HEK293T (cell line): ENCODE data around the gene TECTB.

Experiments
- CTCF ChIA-PET: fragments of 350-600 bp; formaldehyde crosslinking; extraction: SDS; loops from one replicate; lab custom pipeline; 2021; ENCODE audit warnings: antibody characterized with exemption, inconsistent platforms; lab: Yijun Ruan, JAX
- POLR2A ChIA-PET: fragments of 350-600 bp; formaldehyde crosslinking; extraction: SDS; loops from one replicate; lab custom pipeline; 2020; ENCODE audit warnings: antibody characterized with exemption, inconsistent platforms; lab: Yijun Ruan, JAX
- DNase-seq: peaks from one replicate; pipeline ENCODE4 v3.0.0; 2012; ENCODE audit warnings: mixed read lengths; ENCODE audit errors: extremely low spot score
- ARNT ChIP-seq: fragments of 450-650 bp; IDR thresholded peaks from 2 replicates; pipeline ENCODE4 v1.6.1; 2017; ENCODE audit warnings: mild to moderate bottlenecking
- BHLHE40 ChIP-seq: fragments of 450-650 bp; IDR thresholded peaks from 2 replicates; pipeline ENCODE4 v1.6.1; 2016; ENCODE audit warnings: mild to moderate bottlenecking, moderate library complexity, borderline replicate concordance
- CTBP1 ChIP-seq: fragments of 450-650 bp; IDR thresholded peaks from 2 replicates; pipeline ENCODE4 v1.6.1; 2016; ENCODE audit warnings: borderline replicate concordance
- ELF4 ChIP-seq: fragments of 450-650 bp; IDR thresholded peaks from 2 replicates; pipeline ENCODE4 v1.6.1; 2017; ENCODE audit warnings: antibody characterized with exemption
- FOXA1 ChIP-seq: fragments of 450-650 bp; IDR thresholded peaks from 2 replicates; pipeline ENCODE4 v1.6.1; 2016; ENCODE audit warnings: mild to moderate bottlenecking
- FOXK2 ChIP-seq: fragments of 450-650 bp; IDR thresholded peaks from 2 replicates; pipeline ENCODE4 v1.6.1; 2016; ENCODE audit warnings: mild to moderate bottlenecking
- FOXM1 ChIP-seq: fragments of 450-650 bp; IDR thresholded peaks from 2 replicates; pipeline ENCODE4 v1.6.1; 2017; ENCODE audit warnings: mild to moderate bottlenecking, borderline replicate concordance
- HDGF ChIP-seq: fragments of 450-650 bp; IDR thresholded peaks from 2 replicates; pipeline ENCODE4 v1.6.1; 2017; ENCODE audit warnings: antibody characterized with exemption, borderline replicate concordance
- L3MBTL2 ChIP-seq: fragments of 450-650 bp; conservative IDR thresholded peaks from 2 replicates; pipeline ENCODE4 v1.6.1; 2016; ENCODE audit warnings: mild to moderate bottlenecking
- LEF1 ChIP-seq: fragments of 450-650 bp; IDR thresholded peaks from 2 replicates; pipeline ENCODE4 v1.6.1; 2017; ENCODE audit warnings: mild to moderate bottlenecking, borderline replicate concordance
- NFRKB ChIP-seq: fragments of 450-650 bp; IDR thresholded peaks from 2 replicates; pipeline ENCODE4 v1.6.1; 2016; ENCODE audit warnings: mild to moderate bottlenecking, moderate library complexity
- PKNOX1 ChIP-seq: fragments of 450-650 bp; IDR thresholded peaks from 2 replicates; pipeline ENCODE4 v1.6.1; 2016
- SP1 ChIP-seq: fragments of 450-650 bp; IDR thresholded peaks from 2 replicates; pipeline ENCODE4 v1.6.1; 2017
- SUZ12 ChIP-seq: fragments of 450-650 bp; IDR thresholded peaks from 2 replicates; pipeline ENCODE4 v1.6.1; 2016; ENCODE audit warnings: mild to moderate bottlenecking
- TARDBP ChIP-seq: fragments of 450-650 bp; IDR thresholded peaks from 2 replicates; pipeline ENCODE4 v1.6.1; 2016
- ZNF384 ChIP-seq: fragments of 450-650 bp; IDR thresholded peaks from 2 replicates; pipeline ENCODE4 v1.6.1; 2016

The TECTB gene

GRCh38 chr10:112347709-112348671 lies 64.8 kb downstream of the TECTB start:
- TF ChIP-seq FOXK2 (no peak), BHLHE40 (no peak), TARDBP (no peak), LEF1 (no peak), HDGF (no peak), ELF4 (no peak), CTBP1 (no peak), L3MBTL2 (no peak), PKNOX1 (no peak), SUZ12 (no peak), FOXA1 (no peak), ZNF384 (no peak), SP1 (no peak), ARNT (no peak), FOXM1 (no peak), NFRKB (no peak)
- DNase-seq, result no peak
- ChIA-PET CTCF (no interaction called here), POLR2A (no interaction called here)

GRCh38 chr10:112348759-112349158 lies 65.6 kb downstream of the TECTB start:
- CTCF ChIA-PET, result no interaction called here
- DNase-seq, result no peak
- POLR2A ChIA-PET, result no interaction called here
- TF ChIP-seq FOXA1, result no peak
- no peak for TF ChIP-seq ZNF384
- TF ChIP-seq LEF1, result no peak
- no peak for TF ChIP-seq BHLHE40
- TF ChIP-seq CTBP1, result no peak
- no peak for TF ChIP-seq NFRKB
- TF ChIP-seq FOXM1, result no peak
- no peak for TF ChIP-seq L3MBTL2
- no peak for TF ChIP-seq TARDBP
- TF ChIP-seq ELF4, result no peak
- no peak for TF ChIP-seq ARNT
- no peak for TF ChIP-seq HDGF

- POLR2A ChIA-PET, result no interaction called here
- CTCF ChIA-PET, result no interaction called here
- DNase-seq, result no peak
- TF ChIP-seq FOXK2 (no peak), TARDBP (no peak), LEF1 (no peak), NFRKB (no peak), L3MBTL2 (no peak), HDGF (no peak), ELF4 (no peak), BHLHE40 (no peak), ZNF384 (no peak), SUZ12 (no peak), ARNT (no peak), SP1 (no peak), FOXM1 (no peak), CTBP1 (no peak)
These were observed 66.4 kb downstream of the TECTB start for GRCh38 chr10:112349521-112350085.

GRCh38 chr10:112351146-112351545 lies 67.9 kb downstream of the TECTB start:
- TF ChIP-seq ARNT (no peak), SUZ12 (no peak), LEF1 (no peak), FOXA1 (no peak), ELF4 (no peak)
- ChIA-PET POLR2A (no interaction called here), CTCF (no interaction called here)
- DNase-seq, result no peak

GRCh38 chr10:112352044-112352443 lies 68.8 kb downstream of the TECTB start:
- no peak for TF ChIP-seq FOXK2
- TF ChIP-seq ZNF384, result no peak
- TF ChIP-seq LEF1, result no peak
- ChIA-PET POLR2A (no interaction called here), CTCF (no interaction called here)
- no peak for DNase-seq

GRCh38 chr10:112353046-112353445 lies 69.8 kb downstream of the TECTB start:
- ChIA-PET CTCF (no interaction called here), POLR2A (no interaction called here)
- no peak for DNase-seq
- no peak for TF ChIP-seq PKNOX1
- no peak for TF ChIP-seq TARDBP
- no peak for TF ChIP-seq CTBP1
- TF ChIP-seq BHLHE40, result no peak
- TF ChIP-seq FOXK2, result no peak
- TF ChIP-seq LEF1, result no peak
- TF ChIP-seq HDGF, result no peak
- no peak for TF ChIP-seq L3MBTL2
- TF ChIP-seq SP1, result no peak
- TF ChIP-seq FOXM1, result no peak
- TF ChIP-seq ARNT, result no peak
- no peak for TF ChIP-seq ZNF384
